Midbrain (tissue), 1 donor: ENCODE results near the gene TRIP10.
A peak's percentile ranks its signal among the peaks of the same experiment; 100 is the strongest.

Experiments
- DNase-seq: peaks from one replicate; lab custom pipeline; 2025; lab: John Stamatoyannopoulos, UW

TRIP10 gene

GRCh38 chr19:6711605-6712004, 27.9 kb upstream of the TRIP10 start:
- DNase-seq, result no peak

GRCh38 chr19:6712231-6712630, 27.2 kb upstream of the TRIP10 start:
- DNase-seq, result no peak

GRCh38 chr19:6712692-6713670, 26.5 kb upstream of the TRIP10 start:
- DNase-seq, result no peak

DNA sequence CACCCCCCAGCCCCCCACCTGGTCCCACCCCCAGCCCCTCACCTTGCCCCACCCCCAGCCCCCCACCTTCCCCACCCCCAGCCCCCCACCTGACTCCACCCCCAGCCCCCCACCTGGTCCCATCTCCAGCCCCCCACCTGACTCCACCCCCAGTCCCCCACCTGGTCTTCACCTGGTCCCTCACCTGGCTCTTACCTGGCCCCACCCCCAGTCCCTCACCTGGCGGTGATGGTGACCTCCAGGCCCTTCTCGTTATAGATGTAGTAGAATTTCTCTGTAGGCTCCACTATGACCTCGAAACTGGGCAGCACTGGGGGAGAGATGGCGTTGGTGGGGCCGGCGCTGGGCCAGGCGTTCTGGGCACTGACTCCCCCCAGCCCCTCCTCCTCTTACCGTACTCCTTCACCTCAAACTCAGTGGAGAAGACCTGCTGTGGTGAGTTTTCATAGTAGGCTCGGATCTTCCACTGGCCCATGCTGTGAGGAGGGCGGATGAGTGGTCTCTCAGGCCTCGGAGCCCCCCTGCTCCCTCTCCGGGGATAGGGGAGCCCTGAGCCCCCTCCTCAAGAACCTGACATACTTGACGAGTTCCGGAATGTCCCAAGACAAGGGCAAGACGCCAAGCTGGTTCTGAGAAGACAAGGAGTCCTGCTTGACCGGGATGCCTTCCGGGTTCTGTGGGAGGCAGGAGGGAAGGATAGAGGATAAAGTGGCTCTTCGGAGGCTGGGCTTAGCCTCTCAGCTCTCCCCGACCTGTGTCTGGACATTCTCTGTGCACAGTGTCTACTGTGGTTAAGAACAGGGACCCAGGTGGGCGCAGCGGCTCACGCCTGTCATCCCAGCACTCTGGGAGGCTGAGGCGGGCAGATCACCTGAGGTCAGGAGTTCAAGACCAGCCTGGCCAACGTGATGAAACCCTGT, 25.4 kb upstream of the TRIP10 start:
- DNase-seq, result no peak

- no peak for DNase-seq
These were observed 24.5 kb upstream of the TRIP10 start for GRCh38 chr19:6714749-6715555.

GRCh38 chr19:6716610-6716970, 22.9 kb upstream of the TRIP10 start:
- DNase-seq, result no peak

DNA sequence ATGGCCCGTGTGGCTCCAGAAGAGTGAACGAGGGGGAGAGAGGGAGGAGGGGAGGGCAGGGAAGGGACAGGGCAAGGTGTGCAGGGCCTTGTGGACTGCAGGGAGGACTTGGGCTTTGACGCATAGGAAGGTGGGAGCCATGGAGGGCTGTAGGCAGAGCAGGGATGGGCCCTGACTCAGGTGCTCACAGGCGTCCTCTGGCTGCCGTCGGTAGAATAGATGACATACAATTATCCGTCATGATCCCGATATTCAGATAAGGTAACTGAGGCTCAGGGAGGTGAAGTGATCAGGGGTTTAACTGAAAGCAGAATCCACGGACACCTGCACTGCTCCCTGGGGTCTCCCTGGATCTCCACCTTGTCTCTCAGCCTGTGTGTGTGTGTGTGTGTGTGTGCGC, 22.4 kb upstream of the TRIP10 start:
- DNase-seq, result no peak

GRCh38 chr19:6717441-6717971, 22.0 kb upstream of the TRIP10 start:
- no peak for DNase-seq

GRCh38 chr19:6718111-6718740, 21.3 kb upstream of the TRIP10 start:
- DNase-seq, result no peak

DNA sequence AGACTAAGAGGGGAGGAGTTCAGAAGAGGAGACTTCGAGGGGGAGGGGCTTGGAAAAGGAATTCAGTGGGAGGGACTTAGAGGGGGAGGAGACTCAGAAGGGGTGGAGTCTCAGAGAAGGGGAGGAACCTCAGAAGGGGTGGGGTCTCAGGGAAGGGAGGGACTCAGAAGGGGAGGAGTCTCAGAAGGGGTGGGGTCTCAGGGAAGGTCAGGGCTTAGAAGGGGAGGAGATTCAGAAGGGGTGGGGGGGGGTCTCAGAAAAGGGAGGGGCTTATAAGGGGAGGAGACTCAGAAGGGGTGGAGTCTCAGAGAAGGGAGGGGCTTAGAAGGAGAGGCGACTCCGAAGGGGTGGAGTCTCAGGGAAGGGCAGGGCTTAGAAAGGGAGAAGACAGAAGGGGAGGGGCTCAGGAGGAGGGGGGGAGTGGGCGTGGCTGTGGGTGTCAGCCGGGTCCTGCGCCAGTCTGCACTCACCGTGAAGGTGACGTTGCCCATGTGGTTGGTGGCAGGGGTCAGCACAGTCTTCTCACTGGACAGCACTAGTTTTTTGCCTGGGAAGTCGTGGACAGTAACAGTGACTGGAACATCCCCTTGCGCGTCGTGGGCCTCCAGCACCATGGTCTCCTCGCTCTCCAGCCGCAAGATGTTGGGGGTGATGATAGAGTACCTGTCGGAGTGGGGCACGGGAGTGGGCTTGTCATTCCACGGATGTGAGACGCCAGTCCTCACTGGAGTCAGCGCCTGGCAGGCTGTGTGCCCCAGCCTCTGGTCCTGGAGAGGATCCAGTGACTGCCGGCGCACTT, 20.5 kb upstream of the TRIP10 start:
- peak; percentile 34 for DNase-seq

DNA sequence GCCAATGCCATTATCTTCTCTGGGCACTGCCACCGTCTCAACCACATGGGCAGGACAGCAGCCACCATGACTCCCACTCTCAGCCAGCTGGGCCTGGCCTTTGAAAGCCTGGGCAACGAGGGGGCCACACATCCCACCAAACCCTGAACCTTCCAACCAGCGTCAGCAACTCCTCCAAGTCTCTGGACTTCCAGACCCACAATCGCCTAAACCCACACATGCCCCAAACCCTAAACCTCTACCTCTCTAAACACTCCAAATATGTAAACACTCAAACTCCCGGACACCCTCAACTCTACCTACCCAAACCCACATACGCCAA, 20.0 kb upstream of the TRIP10 start:
- DNase-seq, result no peak

- no peak for DNase-seq
These were observed 19.5 kb upstream of the TRIP10 start for GRCh38 chr19:6719992-6720368.

DNA sequence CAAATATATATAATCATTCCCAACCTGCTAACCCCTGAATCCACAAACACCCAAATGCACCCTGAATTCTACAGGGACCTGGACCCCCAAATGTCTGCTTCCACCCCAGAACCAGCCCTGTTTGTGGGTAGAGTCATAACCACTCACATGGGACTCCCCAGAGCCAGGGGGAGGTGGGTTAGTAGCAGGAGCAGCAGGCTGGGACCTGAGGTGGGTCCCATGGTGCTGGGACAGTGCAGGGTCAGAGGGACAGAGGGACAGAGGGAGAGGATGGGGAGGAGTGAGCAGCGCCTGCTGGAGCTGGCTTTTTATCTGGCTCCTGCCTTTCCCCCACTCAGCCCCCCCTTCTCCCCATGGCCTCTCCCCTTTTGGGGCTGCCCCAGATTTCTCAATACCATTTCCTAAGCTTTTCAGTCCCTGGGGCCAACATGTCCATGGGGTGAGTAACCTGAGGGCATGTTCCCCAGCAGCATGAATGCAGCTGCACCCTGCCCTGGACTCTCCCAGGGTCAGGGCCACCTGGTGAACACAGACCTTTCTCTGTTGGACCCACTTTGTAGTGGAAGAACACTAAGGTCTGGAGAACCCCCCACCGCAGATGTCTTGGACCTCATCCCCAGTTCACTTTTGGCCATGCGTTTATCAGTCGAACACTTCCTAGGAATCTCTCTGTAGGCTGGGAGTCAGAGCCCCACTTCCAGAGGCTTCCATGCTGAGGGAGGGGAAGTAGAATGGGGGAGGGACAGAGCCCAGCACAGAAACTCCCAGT, 18.9 kb upstream of the TRIP10 start, which contains the start of gene C3:
Gene C3, minus strand, starts transcription at position 282 of the 769 bp plus-strand sequence. Its CDS starts 61 bp downstream, at position 221.
- DNase-seq, result peak; percentile 55

DNA sequence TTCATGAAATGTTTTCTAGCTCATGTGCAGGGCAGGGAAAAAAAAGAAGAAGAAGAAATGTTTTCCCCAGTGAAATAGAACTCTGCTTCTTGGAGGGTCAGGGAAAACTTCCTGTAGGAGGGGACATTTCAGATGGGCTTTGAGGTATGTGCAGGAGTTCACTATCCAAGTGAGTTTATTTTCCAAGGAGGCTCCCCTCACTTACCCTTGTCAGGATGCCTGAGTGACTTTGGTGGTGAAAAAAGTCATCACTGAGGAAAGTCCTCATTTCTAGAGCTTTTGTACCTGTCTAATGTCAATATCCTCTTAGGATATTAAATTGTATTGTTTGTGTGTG, 18.4 kb upstream of the TRIP10 start:
- no peak for DNase-seq

GRCh38 chr19:6721773-6722172, 17.7 kb upstream of the TRIP10 start:
- DNase-seq, result no peak

DNA sequence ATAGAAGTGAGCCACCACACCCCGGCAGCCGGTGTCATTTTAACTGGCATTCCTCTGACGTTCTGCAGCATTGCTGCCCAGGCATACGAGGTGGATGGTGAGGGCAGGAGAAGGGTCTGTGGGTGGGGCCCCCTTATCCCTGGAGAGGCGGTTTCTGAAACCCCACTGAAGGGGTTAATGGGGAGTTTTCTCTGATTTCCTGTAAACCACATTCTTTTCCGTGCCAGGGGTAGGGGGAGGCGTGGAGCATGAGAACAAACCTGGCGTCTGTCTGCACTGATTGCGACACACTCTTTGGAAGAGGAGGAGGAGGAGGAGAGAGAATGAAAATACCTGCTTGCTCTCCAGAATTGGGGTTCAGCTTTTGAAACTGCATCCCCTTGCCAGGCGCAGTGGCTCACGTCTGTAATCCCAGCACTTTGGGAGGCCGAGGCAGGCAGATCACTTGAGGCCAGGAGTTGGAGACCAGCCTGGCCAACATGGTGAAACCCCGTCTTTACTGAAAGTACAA, 16.3 kb upstream of the TRIP10 start:
- no peak for DNase-seq

- DNase-seq, result peak; percentile 10
These were observed 15.7 kb upstream of the TRIP10 start for GRCh38 chr19:6723738-6724137.

DNA sequence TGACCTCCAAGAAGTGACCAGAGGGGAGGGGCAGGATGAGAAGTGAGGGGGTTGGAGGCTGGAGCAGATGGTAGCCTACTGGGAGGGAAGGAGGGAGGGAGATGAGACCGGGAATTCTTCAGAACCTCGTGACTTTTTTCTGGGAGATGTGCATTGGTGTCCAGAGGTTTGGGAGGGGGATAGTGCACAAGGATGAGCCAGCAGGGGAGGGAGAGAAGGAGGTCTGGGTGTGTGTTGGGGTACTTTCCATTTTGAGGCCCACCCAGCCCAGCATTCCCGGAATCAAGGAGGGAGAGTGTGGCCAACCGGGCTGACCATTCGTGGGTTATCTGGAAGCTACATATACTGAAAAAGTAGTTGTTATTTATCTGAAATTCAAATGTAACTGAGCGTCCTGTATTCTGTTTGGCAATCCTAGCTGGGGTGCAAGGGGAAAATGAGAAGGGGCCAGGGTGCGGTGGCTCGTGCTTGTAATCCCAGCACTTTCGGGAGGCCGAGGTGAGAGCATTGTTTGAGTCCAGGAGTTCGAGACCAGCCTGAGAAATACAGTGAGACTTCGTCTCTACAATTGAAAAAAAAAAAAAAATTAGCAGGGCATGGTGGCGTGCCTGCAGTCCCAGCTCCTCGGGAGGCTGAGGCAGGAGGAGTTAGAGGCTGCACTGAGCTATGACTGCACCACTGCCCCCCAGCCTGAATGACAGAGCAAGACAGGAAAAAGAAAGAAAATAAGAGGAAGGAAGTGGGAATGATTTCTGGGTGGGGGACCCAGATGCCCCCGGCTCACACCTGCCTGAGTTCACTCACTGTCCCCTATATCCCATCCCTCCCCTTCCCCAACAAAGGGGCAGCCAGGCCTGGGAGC, 14.6 kb upstream of the TRIP10 start:
- DNase-seq, result no peak
